ENCODE results near the gene UROC1.

UROC1 gene

DNA sequence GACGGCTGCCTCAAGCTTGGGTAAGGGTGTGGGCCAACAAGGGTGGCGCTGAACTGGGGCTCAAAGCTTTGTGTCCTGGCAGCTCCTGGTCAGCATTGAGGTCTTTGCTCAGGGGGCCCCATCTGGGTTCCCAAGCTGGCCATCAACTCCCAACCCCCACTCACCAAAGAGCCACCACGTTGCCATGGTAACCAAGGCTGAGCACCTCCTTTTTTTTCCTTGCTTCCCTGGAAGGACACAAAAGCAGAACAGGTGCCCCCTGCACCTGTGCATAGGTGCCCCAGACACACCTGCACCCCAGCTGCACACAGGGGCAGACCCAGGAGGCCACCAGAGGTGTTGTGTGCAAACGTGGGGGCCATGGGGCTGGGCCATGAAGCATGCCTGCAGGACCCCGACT, 16.5 kb downstream of the UROC1 start:
- no peak for DNase-seq (ENCODE audit: low spot score in 2 of 2)
- no peak for ATAC-seq
- Mint-ChIP-seq H3K27ac (no peak overlapping the region), H3K4me1 (no peaks in the 10 kb centered on the region), H3K9me3 (no peaks in the 10 kb centered on the region), H3K36me3 (no peaks in the 10 kb centered on the region), H3K4me3 (no peak overlapping the region)

DNA sequence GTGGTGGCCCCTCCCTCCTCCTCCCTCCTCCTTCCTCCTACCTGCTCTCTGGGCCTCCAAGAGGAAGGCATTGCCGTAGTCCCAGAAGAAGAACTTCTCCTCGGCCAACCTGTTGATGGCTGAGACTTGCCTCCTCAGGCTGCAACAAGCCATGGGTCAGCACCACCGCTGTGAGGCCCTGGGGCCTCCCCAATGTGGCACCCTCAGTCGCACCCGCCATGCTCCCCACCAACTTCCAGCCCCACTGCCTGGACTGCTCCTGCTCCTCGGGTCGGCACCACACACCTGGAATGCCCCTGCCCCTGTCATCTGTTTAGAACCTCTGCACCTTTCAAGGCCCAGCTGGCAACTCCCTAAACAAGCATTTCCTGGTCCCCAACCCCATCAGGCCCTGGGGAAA, 17.6 kb downstream of the UROC1 start:
- no peaks in the 10 kb centered on the region for H3K9me3 Mint-ChIP-seq
- H3K27ac Mint-ChIP-seq: no peak overlapping the region
- no peak for ATAC-seq
- no peaks in the 10 kb centered on the region for H3K4me1 Mint-ChIP-seq
- DNase-seq (ENCODE audit: low spot score in 2 of 2): no peak
- H3K4me3 Mint-ChIP-seq: no peak overlapping the region
- no peaks in the 10 kb centered on the region for H3K36me3 Mint-ChIP-seq

DNA sequence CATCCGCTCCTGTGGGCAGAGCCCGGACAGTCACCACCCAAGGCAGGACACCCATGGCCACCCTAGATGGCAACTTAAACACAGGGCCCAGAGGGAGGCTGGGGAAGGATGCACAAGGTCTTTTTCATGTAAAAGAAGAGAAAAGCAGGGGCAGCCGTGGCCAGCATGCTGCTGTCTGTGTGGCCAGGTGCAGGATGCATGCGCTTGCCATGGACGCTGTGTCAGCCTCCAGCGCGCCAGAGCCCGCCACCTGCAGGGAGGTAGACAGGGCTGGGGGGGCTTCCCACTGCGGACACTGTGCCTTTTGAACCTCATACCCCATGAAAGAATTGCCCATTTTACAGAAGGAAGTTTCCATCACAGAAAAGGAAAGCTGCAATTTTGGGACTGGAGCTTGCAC, 18.2 kb downstream of the UROC1 start:
- H3K4me1 Mint-ChIP-seq: no peaks in the 10 kb centered on the region
- no peaks in the 10 kb centered on the region for H3K36me3 Mint-ChIP-seq
- no peak overlapping the region for H3K27ac Mint-ChIP-seq
- no peak for DNase-seq (ENCODE audit: low spot score in 2 of 2)
- H3K4me3 Mint-ChIP-seq: no peak overlapping the region
- no peak for ATAC-seq
- no peaks in the 10 kb centered on the region for H3K9me3 Mint-ChIP-seq

DNA sequence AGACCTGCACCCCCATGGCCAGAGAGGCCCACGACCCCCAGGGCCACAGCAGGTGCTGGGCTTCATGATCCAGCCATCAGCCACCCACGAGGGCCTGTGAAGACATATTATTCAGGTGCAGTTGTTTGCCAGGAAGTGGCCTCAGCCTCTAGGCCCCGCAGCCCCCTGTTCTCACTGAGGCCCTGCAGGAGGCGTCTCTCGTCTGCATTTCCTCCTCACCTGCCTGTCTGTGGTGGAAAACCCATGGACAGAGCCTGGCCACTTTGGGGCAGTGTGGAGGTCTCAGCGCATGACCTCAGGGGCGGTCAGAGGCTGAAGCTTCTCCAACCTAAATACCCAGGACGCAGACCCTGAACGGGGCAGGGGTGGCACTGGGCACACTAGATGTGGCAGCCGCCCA, 18.6 kb downstream of the UROC1 start:
- ATAC-seq: no peak

DNA sequence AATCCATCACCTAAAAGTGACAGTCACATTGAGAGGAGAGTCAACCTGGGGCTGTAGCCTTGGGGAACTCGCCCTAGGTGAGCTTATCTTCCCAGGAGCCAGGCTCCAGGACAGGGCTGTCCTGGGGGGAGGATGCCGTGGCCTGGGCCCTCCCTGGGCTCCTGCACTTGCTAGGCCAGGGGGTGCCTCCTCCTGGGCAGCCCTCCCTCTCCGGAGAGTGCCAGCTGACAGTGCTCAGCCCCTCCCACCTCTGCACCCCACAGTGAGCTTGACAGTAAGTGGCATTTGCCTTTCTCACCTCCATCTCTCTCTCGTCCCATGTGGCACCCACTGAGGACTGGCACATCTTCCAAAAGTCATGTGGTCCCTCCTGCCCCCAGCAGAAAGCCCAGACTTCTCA, 19.1 kb downstream of the UROC1 start:
- H3K27ac Mint-ChIP-seq: no peak overlapping the region
- H3K4me1 Mint-ChIP-seq: no peaks in the 10 kb centered on the region
- ATAC-seq (no peak), DNase-seq (ENCODE audit: low spot score in 2 of 2) (no peak)
- no peak overlapping the region for H3K4me3 Mint-ChIP-seq
- H3K36me3 Mint-ChIP-seq: no peaks in the 10 kb centered on the region
- H3K9me3 Mint-ChIP-seq: no peaks in the 10 kb centered on the region

More for the DNA sequence above, 18.6 kb downstream of the UROC1 start:
- no peak for DNase-seq (ENCODE audit: low spot score in 2 of 2)
- Mint-ChIP-seq H3K4me1 (no peaks in the 10 kb centered on the region), H3K4me3 (no peak overlapping the region), H3K36me3 (no peaks in the 10 kb centered on the region), H3K9me3 (no peaks in the 10 kb centered on the region), H3K27ac (no peak overlapping the region)

DNA sequence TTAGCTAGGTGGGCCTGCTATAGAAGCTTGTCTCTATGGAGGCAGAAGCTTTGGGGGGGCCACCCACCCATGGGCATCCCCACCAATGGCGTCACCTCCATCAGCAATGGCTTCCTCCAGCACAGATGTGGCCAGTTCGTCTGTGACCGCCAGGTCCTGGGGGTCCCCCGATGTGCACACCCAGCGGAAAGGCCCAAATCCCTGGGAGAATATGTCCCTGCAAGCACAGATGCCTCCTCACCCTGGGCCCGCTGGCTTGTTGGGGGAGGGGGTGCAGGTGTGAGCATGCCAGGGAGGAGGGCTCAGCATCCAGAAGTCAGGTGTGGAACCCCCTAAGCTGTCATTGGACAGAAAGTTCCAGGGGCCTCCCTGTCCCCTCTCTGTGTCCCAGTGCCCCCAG, 19.6 kb downstream of the UROC1 start:
- H3K9me3 Mint-ChIP-seq: no peaks in the 10 kb centered on the region
- no peak overlapping the region for H3K4me3 Mint-ChIP-seq
- ATAC-seq (no peak), DNase-seq (ENCODE audit: low spot score in 2 of 2) (no peak)
- H3K36me3 Mint-ChIP-seq: no peaks in the 10 kb centered on the region
- no peak overlapping the region for H3K27ac Mint-ChIP-seq
- H3K4me1 Mint-ChIP-seq: no peaks in the 10 kb centered on the region

DNA sequence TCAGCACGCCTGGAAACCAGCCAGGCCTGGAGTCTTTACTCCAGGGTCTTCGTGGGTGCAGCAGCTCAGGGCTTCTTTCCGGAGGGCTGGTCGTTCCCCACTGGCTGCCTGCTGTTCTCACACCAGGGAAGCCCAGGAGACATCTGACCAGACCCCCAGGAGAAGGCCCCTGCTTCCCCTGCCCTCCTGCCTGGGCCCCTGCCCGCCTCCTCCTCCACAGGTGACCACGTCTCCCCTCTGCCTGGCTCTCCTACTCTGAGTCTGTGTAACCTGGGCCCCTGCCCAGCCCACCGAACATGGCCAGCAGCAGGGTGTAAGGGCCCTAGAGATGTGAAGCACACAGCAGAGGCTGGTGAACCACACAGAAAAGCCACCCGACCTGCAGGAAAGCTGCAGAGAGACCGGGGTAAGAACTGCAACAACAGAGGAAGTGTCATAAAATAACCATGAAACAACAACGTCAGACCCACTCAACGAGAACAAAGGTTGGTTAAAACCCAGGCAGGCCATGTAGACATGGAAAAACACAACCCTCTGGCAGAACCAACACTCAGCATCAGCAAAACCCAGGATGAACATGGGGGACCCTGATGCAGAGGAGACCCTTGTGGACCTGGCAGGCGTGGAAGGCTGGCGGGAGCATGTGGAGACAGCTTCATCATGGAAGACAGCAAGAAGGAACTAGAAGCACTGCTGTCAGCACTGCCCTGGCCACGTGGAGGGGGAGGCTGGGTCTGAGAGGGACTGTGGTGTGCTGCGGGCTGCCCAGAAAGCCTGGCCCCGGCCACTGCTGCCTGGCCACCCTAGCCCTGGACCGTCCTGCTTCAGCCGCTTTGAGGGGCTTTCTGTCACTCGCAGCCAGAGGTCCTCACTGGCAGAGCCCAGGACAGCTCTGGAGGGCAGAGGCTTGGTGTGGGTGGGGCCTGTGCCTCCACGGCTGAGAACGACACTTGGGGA, 20.4 kb downstream of the UROC1 start:
- DNase-seq (ENCODE audit: low spot score in 2 of 2) (no peak), ATAC-seq (no peak)
- no peak overlapping the region for H3K4me3 Mint-ChIP-seq
- no peak overlapping the region for H3K27ac Mint-ChIP-seq
- no peaks in the 10 kb centered on the region for H3K4me1 Mint-ChIP-seq
- H3K36me3 Mint-ChIP-seq: no peaks in the 10 kb centered on the region
- H3K9me3 Mint-ChIP-seq: no peaks in the 10 kb centered on the region

DNA sequence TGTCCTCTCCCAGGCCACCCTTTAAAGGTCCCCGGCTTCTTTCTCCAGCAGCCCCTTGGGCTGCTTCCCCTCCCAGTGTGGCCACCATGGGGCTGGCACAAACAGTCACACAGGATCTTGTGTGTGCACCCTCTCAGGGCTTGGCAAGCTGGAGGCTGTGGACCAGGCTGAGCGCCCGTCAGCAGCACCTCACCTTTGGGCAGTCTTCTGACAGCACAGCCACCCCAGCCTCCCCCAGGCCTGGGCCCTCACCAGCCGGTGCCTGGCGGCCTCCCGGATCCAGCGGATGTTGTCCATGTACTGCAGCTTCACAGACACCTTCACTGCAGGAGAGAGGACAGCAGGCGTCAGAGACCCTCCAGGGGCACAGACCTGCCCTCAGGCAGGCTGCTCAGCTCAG, 21.8 kb downstream of the UROC1 start:
- no peaks in the 10 kb centered on the region for H3K36me3 Mint-ChIP-seq

DNA sequence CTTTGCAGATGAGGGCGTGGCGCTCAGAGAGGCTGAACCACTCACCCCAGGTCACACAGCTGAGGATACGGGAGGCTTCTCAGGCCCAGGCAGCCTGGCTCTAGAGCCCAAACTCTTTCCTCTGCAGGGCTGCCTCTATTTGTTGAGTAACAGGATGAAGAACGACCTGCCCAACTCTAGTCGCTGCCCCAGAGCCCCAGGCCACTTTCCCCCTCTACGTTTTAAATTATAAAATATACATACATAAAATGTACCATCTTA, 22.7 kb downstream of the UROC1 start:
- ATAC-seq: no peak
- Mint-ChIP-seq H3K27ac (no peak overlapping the region), H3K9me3 (no peaks in the 10 kb centered on the region), H3K4me3 (no peak overlapping the region), H3K4me1 (no peaks in the 10 kb centered on the region), H3K36me3 (no peaks in the 10 kb centered on the region)
- DNase-seq (ENCODE audit: low spot score in 2 of 2): no peak

More for the DNA sequence above, 21.8 kb downstream of the UROC1 start:
- no peaks in the 10 kb centered on the region for H3K4me1 Mint-ChIP-seq
- no peak overlapping the region for H3K27ac Mint-ChIP-seq
- ATAC-seq: no peak
- no peak overlapping the region for H3K4me3 Mint-ChIP-seq
- DNase-seq (ENCODE audit: low spot score in 2 of 2): no peak
- H3K9me3 Mint-ChIP-seq: no peaks in the 10 kb centered on the region

DNA sequence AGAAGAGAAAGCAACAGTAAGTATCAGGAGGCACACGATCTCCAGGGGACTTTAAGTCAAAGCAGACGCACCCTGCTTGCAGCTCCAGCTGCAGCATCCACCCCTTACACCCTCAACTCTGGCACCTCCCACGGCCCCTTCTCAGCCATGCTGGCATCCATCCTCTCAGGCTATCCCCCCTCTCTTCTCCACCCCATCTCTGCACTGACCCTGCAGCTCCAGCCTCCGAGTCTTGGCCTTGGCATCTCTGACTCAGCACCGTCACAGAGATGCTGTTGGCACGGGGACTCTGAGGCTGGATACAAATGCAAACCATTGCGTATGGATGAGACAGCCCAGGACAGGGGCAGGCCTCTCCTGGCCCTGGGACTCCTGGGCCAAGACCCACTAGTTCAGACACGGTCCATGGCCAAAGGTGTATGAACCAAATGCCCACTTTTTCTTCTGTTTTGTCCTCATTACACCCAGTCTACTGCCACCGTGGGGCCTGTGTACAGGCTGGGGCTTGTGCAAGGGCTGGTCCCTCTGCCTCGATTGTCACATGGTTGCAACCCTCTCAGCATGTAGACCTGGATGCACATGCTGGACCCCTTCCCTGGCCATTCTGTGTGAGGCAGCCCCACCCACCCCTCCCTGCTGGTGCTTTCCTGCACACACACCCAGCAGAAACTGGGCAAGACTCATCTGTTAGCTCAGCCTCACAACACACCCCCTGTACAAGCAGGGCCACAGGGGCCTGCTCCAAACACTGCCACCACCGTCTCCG, 23.2 kb downstream of the UROC1 start:
- Mint-ChIP-seq H3K27ac (no peak overlapping the region), H3K36me3 (no peaks in the 10 kb centered on the region), H3K4me1 (no peaks in the 10 kb centered on the region), H3K9me3 (no peaks in the 10 kb centered on the region), H3K4me3 (no peak overlapping the region)
- DNase-seq (ENCODE audit: low spot score in 2 of 2) (no peak), ATAC-seq (no peak)

DNA sequence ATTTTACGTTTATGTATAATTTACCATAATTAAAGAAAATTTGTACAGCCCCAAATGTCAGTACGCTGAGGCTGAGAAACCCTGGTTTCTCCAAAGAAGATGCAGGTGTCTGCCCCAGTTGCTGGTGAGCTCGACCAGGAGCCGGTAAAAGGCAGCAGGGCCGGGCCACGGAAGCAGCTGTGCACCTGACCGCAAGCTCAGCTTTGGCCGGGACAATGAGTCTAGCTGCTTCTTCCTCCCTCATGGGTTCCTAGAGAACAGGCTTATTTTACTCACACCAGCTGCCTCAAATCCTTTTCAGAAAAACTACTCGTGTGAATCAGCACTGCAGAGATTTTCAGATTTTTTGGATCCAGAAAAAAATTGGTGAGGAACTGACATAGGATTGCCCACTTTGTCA, 23.8 kb downstream of the UROC1 start:
- Mint-ChIP-seq H3K27ac (no peak overlapping the region), H3K4me3 (no peak overlapping the region), H3K9me3 (no peaks in the 10 kb centered on the region), H3K4me1 (no peaks in the 10 kb centered on the region), H3K36me3 (no peaks in the 10 kb centered on the region)
- no peak for DNase-seq (ENCODE audit: low spot score in 2 of 2)
- no peak for ATAC-seq

DNA sequence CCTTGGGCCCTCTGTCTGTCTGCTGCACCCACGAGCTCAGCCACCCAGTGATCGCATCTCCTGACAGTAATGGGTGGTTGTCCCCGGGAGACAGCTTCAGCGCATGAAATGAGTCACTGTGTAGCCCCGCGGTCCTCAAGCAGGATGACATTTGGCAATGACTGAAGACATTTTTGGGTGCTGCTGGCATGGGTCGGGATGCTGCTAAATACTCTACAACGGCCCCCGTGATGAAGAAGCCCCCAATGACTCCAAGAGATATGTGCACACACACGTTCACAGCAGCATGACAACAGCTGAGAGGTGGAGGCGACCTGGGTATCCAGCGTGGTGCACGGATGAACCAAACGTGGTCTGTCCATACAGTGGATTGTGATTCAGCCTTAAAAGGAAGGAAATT, 24.5 kb downstream of the UROC1 start:
- no peaks in the 10 kb centered on the region for H3K4me1 Mint-ChIP-seq
- ATAC-seq (no peak), DNase-seq (ENCODE audit: low spot score in 2 of 2) (no peak)
- no peaks in the 10 kb centered on the region for H3K36me3 Mint-ChIP-seq
- H3K4me3 Mint-ChIP-seq: no peak overlapping the region
- no peak overlapping the region for H3K27ac Mint-ChIP-seq
- no peaks in the 10 kb centered on the region for H3K9me3 Mint-ChIP-seq

DNA sequence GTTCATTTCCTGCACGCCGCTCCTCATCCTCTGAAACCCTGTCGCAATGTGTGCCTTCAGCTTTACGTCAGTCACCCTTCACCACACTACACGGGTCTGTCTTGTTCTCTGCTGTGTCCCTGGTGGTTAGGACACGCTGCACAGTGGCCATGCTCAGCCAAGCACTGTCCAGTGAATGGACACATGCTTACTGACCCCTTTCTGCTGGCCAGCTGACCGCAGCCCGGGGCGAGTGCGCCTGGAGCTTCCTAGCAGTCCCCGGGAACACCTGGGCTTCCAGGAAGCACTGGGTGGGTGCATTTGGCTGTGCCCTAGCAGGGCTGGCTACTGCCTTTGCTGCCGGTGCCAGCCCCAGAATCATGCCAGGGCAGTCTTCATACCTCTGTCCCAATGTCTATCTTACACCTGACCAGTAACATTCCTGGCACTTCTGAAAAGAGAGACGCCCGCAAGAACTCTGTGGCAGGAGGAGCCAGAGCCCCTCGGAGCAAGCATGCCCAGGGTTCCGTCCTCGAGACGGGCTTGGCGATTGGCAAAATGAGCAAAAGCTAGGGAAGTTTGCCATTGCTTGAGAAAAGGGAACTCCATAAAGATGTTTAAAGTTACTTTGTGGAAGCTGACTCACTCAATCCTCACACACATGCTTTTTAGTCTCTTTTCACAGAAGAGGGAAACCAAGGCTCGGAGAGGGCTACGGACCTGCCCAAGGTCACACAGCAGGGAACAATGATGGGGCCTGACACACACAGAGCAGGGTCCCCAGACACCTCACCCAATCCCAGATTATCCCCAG, 26.2 kb downstream of the UROC1 start:
- Mint-ChIP-seq H3K27ac (no peak overlapping the region), H3K4me1 (peaks cover 9% of the 10 kb centered on the region), H3K36me3 (no peaks in the 10 kb centered on the region), H3K4me3 (no peak overlapping the region), H3K9me3 (no peaks in the 10 kb centered on the region)
- DNase-seq (ENCODE audit: low spot score in 2 of 2) (no peak), ATAC-seq (no peak)

DNA sequence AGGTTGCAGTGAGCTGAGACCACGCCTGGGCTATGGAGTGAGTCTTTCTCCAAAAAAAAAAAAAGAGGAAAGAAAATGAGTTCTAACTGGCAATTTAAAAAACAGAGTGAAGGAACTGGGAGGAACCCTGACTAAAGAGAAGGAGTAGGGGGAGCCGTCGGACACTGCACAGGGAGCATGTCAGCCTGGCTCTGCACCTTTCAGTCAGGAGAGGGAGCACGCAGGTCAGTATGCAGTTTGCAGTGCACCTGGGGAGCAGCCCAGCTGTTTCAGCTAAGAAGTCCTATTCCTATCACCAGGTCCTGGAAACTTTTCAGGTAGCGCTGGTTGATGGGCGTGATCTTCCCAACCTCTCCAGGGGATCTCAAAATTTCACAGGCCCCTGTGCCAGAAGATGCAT, 27.0 kb downstream of the UROC1 start:
- no peak for DNase-seq (ENCODE audit: low spot score in 2 of 2)
- no peak for ATAC-seq
- no peak overlapping the region for H3K4me3 Mint-ChIP-seq
- H3K4me1 Mint-ChIP-seq: peaks cover 12% of the 10 kb centered on the region
- H3K36me3 Mint-ChIP-seq: no peaks in the 10 kb centered on the region
- H3K27ac Mint-ChIP-seq: no peak overlapping the region
- H3K9me3 Mint-ChIP-seq: no peaks in the 10 kb centered on the region

DNA sequence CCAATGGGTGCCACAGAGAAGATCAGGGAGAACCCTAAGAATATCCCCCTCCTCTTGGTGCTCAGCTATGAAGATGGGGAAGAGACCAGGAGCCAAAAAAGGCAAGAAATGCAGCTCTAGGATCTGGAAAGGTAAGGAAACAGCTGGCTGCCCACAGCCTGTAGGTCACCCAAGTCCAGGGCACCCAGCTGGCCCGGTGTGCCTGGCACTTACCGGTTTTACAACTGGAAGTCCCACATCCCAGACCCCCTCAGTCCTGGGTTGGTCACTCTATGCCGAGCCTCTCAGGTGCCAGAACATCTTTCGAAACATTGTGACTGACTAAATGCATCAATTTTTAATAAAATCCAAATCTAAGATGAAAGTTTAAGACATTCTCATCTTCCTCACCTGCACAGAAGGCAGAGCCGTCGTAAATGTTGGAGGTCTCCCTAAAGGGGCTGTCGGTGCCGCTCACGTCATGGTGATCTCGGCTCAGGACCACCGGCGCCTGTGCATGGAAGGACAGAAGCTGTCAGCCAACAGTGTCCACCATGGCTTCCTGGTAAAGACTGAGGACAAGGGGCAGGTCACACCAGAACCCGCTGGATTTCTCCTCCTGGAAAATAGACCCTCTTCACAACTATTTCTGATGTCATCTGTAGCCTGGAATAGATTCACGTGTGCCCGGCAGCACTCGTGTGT, 28.5 kb downstream of the UROC1 start:
- no peak overlapping the region for H3K27ac Mint-ChIP-seq
- peaks cover 12% of the 10 kb centered on the region for H3K4me1 Mint-ChIP-seq
- DNase-seq (ENCODE audit: low spot score in 2 of 2) (no peak), ATAC-seq (no peak)
- no peak overlapping the region for H3K4me3 Mint-ChIP-seq
- no peaks in the 10 kb centered on the region for H3K36me3 Mint-ChIP-seq
- no peaks in the 10 kb centered on the region for H3K9me3 Mint-ChIP-seq
